ENCODE measurements around the gene KIF13A.

DNA sequence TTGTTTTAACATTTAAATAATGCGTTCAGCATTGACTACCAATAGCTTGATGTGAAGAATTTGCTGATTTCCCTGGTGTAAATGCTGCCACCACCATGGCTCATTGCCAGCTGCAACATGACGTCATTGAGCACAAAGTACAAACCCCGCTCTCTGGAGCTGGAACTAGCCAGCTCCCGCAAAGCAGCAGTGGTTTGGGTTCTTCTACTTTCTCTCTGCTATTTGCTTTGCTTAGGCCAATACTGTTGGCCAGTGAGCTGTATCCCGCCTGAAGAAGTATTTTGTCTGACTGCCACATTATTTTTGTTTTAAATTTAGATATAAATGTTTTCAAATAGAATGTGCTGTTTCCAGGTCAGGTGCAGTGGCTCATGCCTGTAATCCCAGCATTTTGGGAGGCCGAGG, 47.4 kb upstream of the KIF13A start:
- TF ChIP-seq, protein P1, sequence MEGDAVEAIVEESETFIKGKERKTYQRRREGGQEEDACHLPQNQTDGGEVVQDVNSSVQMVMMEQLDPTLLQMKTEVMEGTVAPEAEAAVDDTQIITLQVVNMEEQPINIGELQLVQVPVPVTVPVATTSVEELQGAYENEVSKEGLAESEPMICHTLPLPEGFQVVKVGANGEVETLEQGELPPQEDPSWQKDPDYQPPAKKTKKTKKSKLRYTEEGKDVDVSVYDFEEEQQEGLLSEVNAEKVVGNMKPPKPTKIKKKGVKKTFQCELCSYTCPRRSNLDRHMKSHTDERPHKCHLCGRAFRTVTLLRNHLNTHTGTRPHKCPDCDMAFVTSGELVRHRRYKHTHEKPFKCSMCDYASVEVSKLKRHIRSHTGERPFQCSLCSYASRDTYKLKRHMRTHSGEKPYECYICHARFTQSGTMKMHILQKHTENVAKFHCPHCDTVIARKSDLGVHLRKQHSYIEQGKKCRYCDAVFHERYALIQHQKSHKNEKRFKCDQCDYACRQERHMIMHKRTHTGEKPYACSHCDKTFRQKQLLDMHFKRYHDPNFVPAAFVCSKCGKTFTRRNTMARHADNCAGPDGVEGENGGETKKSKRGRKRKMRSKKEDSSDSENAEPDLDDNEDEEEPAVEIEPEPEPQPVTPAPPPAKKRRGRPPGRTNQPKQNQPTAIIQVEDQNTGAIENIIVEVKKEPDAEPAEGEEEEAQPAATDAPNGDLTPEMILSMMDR (IDR thresholded peaks at IDR 0.05) = no peak
- TF ChIP-seq POLR2A (IDR thresholded peaks at IDR 0.05) = no peak

Measured in vagina (tissue), 2 donors.